NCI-H82 treated with DMSO at 0.1 percent for 48 hours (cell line): ENCODE results near the gene ARHGEF26.

Experiments
- DNase-seq: peaks from one replicate; lab custom pipeline; 2025; ENCODE audit not compliant: unreplicated experiment; lab: John Stamatoyannopoulos, UW

ARHGEF26 gene

GRCh38 chr3:154148541-154148940 is 27.4 kb downstream of the ARHGEF26 start:
- no peak for DNase-seq

GRCh38 chr3:154149286-154149685 is 28.1 kb downstream of the ARHGEF26 start:
- DNase-seq = no peak

- no peak for DNase-seq
These were observed 30.8 kb downstream of the ARHGEF26 start for GRCh38 chr3:154151969-154152368.

GRCh38 chr3:154152741-154153140 is 31.6 kb downstream of the ARHGEF26 start:
- DNase-seq = no peak

GRCh38 chr3:154156530-154156929 is 35.3 kb downstream of the ARHGEF26 start:
- no peak for DNase-seq

- DNase-seq = no peak
These were observed 40.6 kb downstream of the ARHGEF26 start for GRCh38 chr3:154161806-154162205.

- DNase-seq = no peak
These were observed 43.2 kb downstream of the ARHGEF26 start for GRCh38 chr3:154164387-154164786.

- DNase-seq = no peak
These were observed 48.0 kb downstream of the ARHGEF26 start for GRCh38 chr3:154168998-154169795.

- DNase-seq = no peak
These were observed 48.6 kb downstream of the ARHGEF26 start for GRCh38 chr3:154169796-154170110.

- DNase-seq = no peak
These were observed 49.1 kb downstream of the ARHGEF26 start for GRCh38 chr3:154170300-154170699.

- DNase-seq = no peak
These were observed 53.9 kb downstream of the ARHGEF26 start for GRCh38 chr3:154175041-154175440.

- DNase-seq = no peak
These were observed 54.8 kb downstream of the ARHGEF26 start for GRCh38 chr3:154176036-154176435.

GRCh38 chr3:154177406-154177805 is 56.2 kb downstream of the ARHGEF26 start:
- no peak for DNase-seq

GRCh38 chr3:154178172-154178571 is 57.0 kb downstream of the ARHGEF26 start:
- no peak for DNase-seq

GRCh38 chr3:154180836-154181691 is 59.9 kb downstream of the ARHGEF26 start:
- DNase-seq = no peak

GRCh38 chr3:154182322-154182922 is 61.2 kb downstream of the ARHGEF26 start:
- DNase-seq = no peak

- no peak for DNase-seq
These were observed 61.8 kb downstream of the ARHGEF26 start for GRCh38 chr3:154182975-154183374.

GRCh38 chr3:154184582-154184981 is 63.4 kb downstream of the ARHGEF26 start:
- DNase-seq = peak; percentile 99

- DNase-seq = no peak
These were observed 67.2 kb downstream of the ARHGEF26 start for GRCh38 chr3:154188437-154188836.

GRCh38 chr3:154188846-154189245 is 67.7 kb downstream of the ARHGEF26 start:
- peak; percentile 76 for DNase-seq

GRCh38 chr3:154191520-154191919 is 70.3 kb downstream of the ARHGEF26 start:
- DNase-seq = no peak

GRCh38 chr3:154192225-154192624 is 71.0 kb downstream of the ARHGEF26 start:
- DNase-seq = no peak
